GM06990 (cell line): ENCODE data around the gene NEK1.

ENCODE experiments used
- DNase-seq: peaks from one replicate; pipeline ENCODE4 v3.0.0-alpha.2; 2011; ENCODE audit not compliant: insufficient read length; ENCODE audit errors: extremely low read depth
- H3K27me3 ChIP-seq: replicated peaks from 2 replicates; pipeline ENCODE4 v1.6.0; 2011; ENCODE audit warnings: low read length; ENCODE audit not compliant: control insufficient read depth, insufficient read depth
- H3K36me3 ChIP-seq: 2 replicates; pipeline ENCODE4 v1.5.1; 2011; ENCODE audit warnings: low read length; ENCODE audit not compliant: control insufficient read depth, insufficient read depth
- H3K4me3 ChIP-seq: replicated peaks from 2 replicates; pipeline ENCODE4 v1.5.1; 2011; ENCODE audit warnings: low read depth, mild to moderate bottlenecking, control low read depth, low read length
- CTCF ChIP-seq: IDR thresholded peaks from 2 replicates; pipeline ENCODE4 v1.5.1; 2011; ENCODE audit warnings: low read length, control low read depth, mild to moderate bottlenecking, inconsistent platforms; ENCODE audit not compliant: insufficient read depth, poor library complexity, severe bottlenecking

Gene NEK1

GRCh38 chr4:169416461-169416860 is 195.9 kb downstream of the NEK1 start:
- Histone ChIP-seq H3K4me3 (no peak overlapping the region), H3K27me3 (no peaks in the 10 kb centered on the region), H3K36me3 (no peaks in the 10 kb centered on the region)
- DNase-seq = no peak
- no peak for TF ChIP-seq CTCF

- H3K27me3 ChIP-seq = no peaks in the 10 kb centered on the region
- no peak for TF ChIP-seq CTCF
- no peak for DNase-seq
- no peaks in the 10 kb centered on the region for H3K36me3 ChIP-seq
- no peak overlapping the region for H3K4me3 ChIP-seq
These were observed 197.5 kb downstream of the NEK1 start for GRCh38 chr4:169414913-169415312.

- Histone ChIP-seq H3K36me3 (no peaks in the 10 kb centered on the region), H3K27me3 (no peaks in the 10 kb centered on the region), H3K4me3 (no peak overlapping the region)
- DNase-seq = no peak
- TF ChIP-seq CTCF = no peak
These were observed 200.3 kb downstream of the NEK1 start for GRCh38 chr4:169412046-169412445.

- TF ChIP-seq CTCF = no peak
- Histone ChIP-seq H3K4me3 (no peak overlapping the region), H3K27me3 (no peaks in the 10 kb centered on the region), H3K36me3 (no peaks in the 10 kb centered on the region)
- peak; percentile 61 for DNase-seq
These were observed 201.3 kb downstream of the NEK1 start for GRCh38 chr4:169410839-169411770.

GRCh38 chr4:169407217-169407845 is 205.1 kb downstream of the NEK1 start:
- no peak for DNase-seq
- Histone ChIP-seq H3K36me3 (no peaks in the 10 kb centered on the region), H3K27me3 (no peaks in the 10 kb centered on the region), H3K4me3 (no peak overlapping the region)
- TF ChIP-seq CTCF = no peak
